ENCODE data around the gene FNIP2. TPM values are rescaled to one million over a fixed set of nuclear protein-coding genes. Genes with fewer than 3 reads are reported as not detected.

Gene FNIP2
- total and polyA plus RNA-seq, 4 donors: 8.8 to 88.7 (median 23.5) TPM

GRCh38 chr4:158807691-158808090 is 38.9 kb downstream of the FNIP2 start:
- H3K9ac ChIP-seq (ENCODE audit: low read depth in 1 of 2, low read length in 2 of 2): peak overlapping the region in 1 of 2 donors; percentile 46
- peaks cover 16 to 65% (median 46%) of the 10 kb centered on the region in 4 donors for H3K4me1 ChIP-seq (ENCODE audit: control insufficient read depth in 4 of 4, insufficient read depth in 4 of 4, low read length in 3 of 4)
- TF ChIP-seq REST (IDR thresholded peaks at IDR 0.05) (no peak), FOXA1 (IDR thresholded peaks at IDR 0.05) (no peak), EGR1 (IDR thresholded peaks at IDR 0.05; ENCODE audit: low read depth in 2 of 2) (no peak), GABPA (IDR thresholded peaks at IDR 0.05 in 1 of 2, conservative IDR thresholded peaks at IDR 0.05 in 1 of 2) (no peak), MAX (IDR thresholded peaks at IDR 0.05) (no peak), RAD21 (IDR thresholded peaks at IDR 0.05) (no peak), NR2F2 (IDR thresholded peaks at IDR 0.05) (no peak), CTCF (IDR thresholded peaks at IDR 0.05; ENCODE audit: low read depth, low read length, missing input control) (no peak), HNF4G (IDR thresholded peaks at IDR 0.05) (no peak), ATF3 (IDR thresholded peaks at IDR 0.05) (no peak), YY1 (IDR thresholded peaks at IDR 0.05) (no peak), JUND (IDR thresholded peaks at IDR 0.05) (no peak), TAF1 (conservative IDR thresholded peaks at IDR 0.05) (no peak), FOXA2 (IDR thresholded peaks at IDR 0.05) (no peak), SP1 (IDR thresholded peaks at IDR 0.05) (no peak), ZBTB33 (IDR thresholded peaks at IDR 0.05) (no peak), RXRA (IDR thresholded peaks at IDR 0.05) (no peak), HNF4A (conservative IDR thresholded peaks at IDR 0.05) (no peak)
- no peak overlapping the region for H3K27ac ChIP-seq (ENCODE audit: low read depth in 1 of 2, low read length in 2 of 2)
- no peak for DNase-seq (ENCODE audit: low spot score)
- H3K36me3 ChIP-seq (ENCODE audit: control insufficient read depth in 4 of 4, insufficient read depth in 3 of 4, low read depth in 1 of 4, low read length in 3 of 4): no peaks in the 10 kb centered on the region
- H3K27me3 ChIP-seq (ENCODE audit: control insufficient read depth in 4 of 4, insufficient read depth in 4 of 4, low read length in 3 of 4): no peaks in the 10 kb centered on the region
- no peaks in the 10 kb centered on the region for H3K9me3 ChIP-seq (ENCODE audit: control insufficient read depth in 4 of 4, low read length in 3 of 4)
- no peak overlapping the region for H3K4me3 ChIP-seq (ENCODE audit: low read depth in 1 of 3, low read length in 3 of 3)
- 72% methylated on average over 3 of the region's 3 CpGs for WGBS

Data from liver (tissue), 9 donors.